DMS114 treated with DMSO at 0.1 percent for 48 hours (cell line): Measurements from ENCODE around the gene STAT3.
"Not testable (repeated sequence)": the region's sequence is repeated elsewhere in the genome, so short reads cannot be mapped to it uniquely, and the experiment has no call there.

Source experiments
- DNase-seq: peaks from one replicate; lab custom pipeline; 2025; ENCODE audit not compliant: unreplicated experiment; lab: John Stamatoyannopoulos, UW

STAT3 gene

GRCh38 chr17:42303694-42304093, 84.5 kb downstream of the STAT3 start:
- DNase-seq = no peak

- DNase-seq = no peak
Observed at GRCh38 chr17:42301022-42301421, 87.2 kb downstream of the STAT3 start.

- DNase-seq = not testable (repeated sequence)
Observed at GRCh38 chr17:42299913-42300312, 88.3 kb downstream of the STAT3 start.

GRCh38 chr17:42299361-42299760, 88.9 kb downstream of the STAT3 start:
- DNase-seq = not testable (repeated sequence)

- not testable (repeated sequence) for DNase-seq
Observed at GRCh38 chr17:42297775-42298174, 90.5 kb downstream of the STAT3 start.

- DNase-seq = no peak
Observed at GRCh38 chr17:42296012-42296411, 92.2 kb downstream of the STAT3 start.

- no peak for DNase-seq
Observed at GRCh38 chr17:42294469-42295398, 93.5 kb downstream of the STAT3 start.

- DNase-seq = no peak
Observed at GRCh38 chr17:42291129-42291528, 97.1 kb downstream of the STAT3 start.

- no peak for DNase-seq
Observed at GRCh38 chr17:42290577-42290976, 97.7 kb downstream of the STAT3 start.

- no peak for DNase-seq
Observed at GRCh38 chr17:42289611-42290181, 98.5 kb downstream of the STAT3 start.

- no peak for DNase-seq
Observed at GRCh38 chr17:42288803-42289610, 99.2 kb downstream of the STAT3 start.

GRCh38 chr17:42287977-42288802, 100.1 kb downstream of the STAT3 start, which contains the start of gene STAT5A:
Gene STAT5A, plus strand, starts transcription at chr17:42288498. Its CDS starts 914 bp downstream, at chr17:42289412.
- DNase-seq = no peak

- no peak for DNase-seq
Observed at GRCh38 chr17:42287305-42287976, 100.8 kb downstream of the STAT3 start.

- DNase-seq = no peak
Observed at GRCh38 chr17:42286411-42287221, 101.6 kb downstream of the STAT3 start.

GRCh38 chr17:42285346-42286050, 102.7 kb downstream of the STAT3 start:
- DNase-seq = no peak

- DNase-seq = no peak
Observed at GRCh38 chr17:42284566-42284965, 103.7 kb downstream of the STAT3 start.

- DNase-seq = no peak
Observed at GRCh38 chr17:42284024-42284369, 104.2 kb downstream of the STAT3 start.

GRCh38 chr17:42283241-42284023, 104.8 kb downstream of the STAT3 start:
- no peak for DNase-seq
